B cell (primary cell): Measurements from ENCODE around the gene ETAA1.

ENCODE experiments used
- EZH2 ChIP-seq: IDR thresholded peaks from 2 replicates; pipeline ENCODE4 v1.6.1; 2012; ENCODE audit warnings: borderline replicate concordance, low read depth, mild to moderate bottlenecking, moderate library complexity, low read length; ENCODE audit not compliant: insufficient read depth, poor library complexity, severe bottlenecking
- TF ChIP-seq, protein P1 (sequence below): fragments of 200-600 bp; IDR thresholded peaks from one replicate; pipeline ENCODE4 v1.8.0; 2022; ENCODE audit warnings: antibody characterized with exemption, mild to moderate bottlenecking

- TF ChIP-seq, protein P1, sequence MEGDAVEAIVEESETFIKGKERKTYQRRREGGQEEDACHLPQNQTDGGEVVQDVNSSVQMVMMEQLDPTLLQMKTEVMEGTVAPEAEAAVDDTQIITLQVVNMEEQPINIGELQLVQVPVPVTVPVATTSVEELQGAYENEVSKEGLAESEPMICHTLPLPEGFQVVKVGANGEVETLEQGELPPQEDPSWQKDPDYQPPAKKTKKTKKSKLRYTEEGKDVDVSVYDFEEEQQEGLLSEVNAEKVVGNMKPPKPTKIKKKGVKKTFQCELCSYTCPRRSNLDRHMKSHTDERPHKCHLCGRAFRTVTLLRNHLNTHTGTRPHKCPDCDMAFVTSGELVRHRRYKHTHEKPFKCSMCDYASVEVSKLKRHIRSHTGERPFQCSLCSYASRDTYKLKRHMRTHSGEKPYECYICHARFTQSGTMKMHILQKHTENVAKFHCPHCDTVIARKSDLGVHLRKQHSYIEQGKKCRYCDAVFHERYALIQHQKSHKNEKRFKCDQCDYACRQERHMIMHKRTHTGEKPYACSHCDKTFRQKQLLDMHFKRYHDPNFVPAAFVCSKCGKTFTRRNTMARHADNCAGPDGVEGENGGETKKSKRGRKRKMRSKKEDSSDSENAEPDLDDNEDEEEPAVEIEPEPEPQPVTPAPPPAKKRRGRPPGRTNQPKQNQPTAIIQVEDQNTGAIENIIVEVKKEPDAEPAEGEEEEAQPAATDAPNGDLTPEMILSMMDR = no peak
- TF ChIP-seq EZH2 = no peak
Measured at GRCh38 chr2:67389788-67390187, 7.3 kb upstream of the ETAA1 start.
